Kidney tubule cell (primary cell): ENCODE data around the gene HELQ.
A peak's percentile ranks its signal among the peaks of the same experiment; 100 is the strongest.
"Not testable (repeated sequence)": the region's sequence is repeated elsewhere in the genome, so short reads cannot be mapped to it uniquely, and the experiment has no call there.

Source experiments
- DNase-seq: peaks from one replicate; pipeline ENCODE4 v3.0.0-alpha.2; 2018; ENCODE audit warnings: low spot score

Gene HELQ

GRCh38 chr4:83431200-83431599 lies 24.4 kb downstream of the HELQ start:
- DNase-seq, result no peak

- DNase-seq, result no peak
Measured at GRCh38 chr4:83418211-83418610, 37.4 kb downstream of the HELQ start.

- no peak for DNase-seq
Measured at GRCh38 chr4:83417566-83417965, 38.1 kb downstream of the HELQ start.

GRCh38 chr4:83413676-83414075 lies 41.9 kb downstream of the HELQ start:
- no peak for DNase-seq

GRCh38 chr4:83408908-83409307 lies 46.7 kb downstream of the HELQ start:
- no peak for DNase-seq

- no peak for DNase-seq
Measured at GRCh38 chr4:83405844-83406816, 49.5 kb downstream of the HELQ start.

- not testable (repeated sequence) for DNase-seq
Measured at GRCh38 chr4:83398158-83398557, 57.5 kb downstream of the HELQ start.

GRCh38 chr4:83393908-83394307 lies 61.7 kb downstream of the HELQ start:
- no peak for DNase-seq

GRCh38 chr4:83392562-83392961 lies 63.1 kb downstream of the HELQ start:
- no peak for DNase-seq

- no peak for DNase-seq
Measured at GRCh38 chr4:83390944-83391343, 64.7 kb downstream of the HELQ start.

- DNase-seq, result no peak
Measured at GRCh38 chr4:83389756-83390505, 65.7 kb downstream of the HELQ start.

GRCh38 chr4:83389037-83389720 lies 66.4 kb downstream of the HELQ start:
- DNase-seq, result peak; percentile 70

- no peak for DNase-seq
Measured at GRCh38 chr4:83388313-83388676, 67.3 kb downstream of the HELQ start.

- no peak for DNase-seq
Measured at GRCh38 chr4:83387476-83388312, 67.9 kb downstream of the HELQ start.

GRCh38 chr4:83387012-83387411 lies 68.6 kb downstream of the HELQ start:
- peak; percentile 79 for DNase-seq

- no peak for DNase-seq
Measured at GRCh38 chr4:83382850-83383249, 72.8 kb downstream of the HELQ start.

GRCh38 chr4:83381173-83381572 lies 74.5 kb downstream of the HELQ start:
- peak; percentile 21 for DNase-seq

- no peak for DNase-seq
Measured at GRCh38 chr4:83378419-83378818, 77.2 kb downstream of the HELQ start.

GRCh38 chr4:83372931-83373330 lies 82.7 kb downstream of the HELQ start:
- DNase-seq, result no peak

GRCh38 chr4:83371936-83372335 lies 83.7 kb downstream of the HELQ start:
- DNase-seq, result peak; percentile 85

- DNase-seq, result no peak
Measured at GRCh38 chr4:83371235-83371634, 84.4 kb downstream of the HELQ start.

GRCh38 chr4:83370640-83370906 lies 85.0 kb downstream of the HELQ start:
- DNase-seq, result peak; percentile 83
